Right hindlimb (tissue), 1 donor: Measurements from ENCODE around the gene DNM2.
"Not testable (repeated sequence)": the region's sequence is repeated elsewhere in the genome, so short reads cannot be mapped to it uniquely, and the experiment has no call there.

Experiments used
- DNase-seq: peaks from one replicate; pipeline ENCODE4 v3.0.0-alpha.2; 2018

Gene DNM2

DNA sequence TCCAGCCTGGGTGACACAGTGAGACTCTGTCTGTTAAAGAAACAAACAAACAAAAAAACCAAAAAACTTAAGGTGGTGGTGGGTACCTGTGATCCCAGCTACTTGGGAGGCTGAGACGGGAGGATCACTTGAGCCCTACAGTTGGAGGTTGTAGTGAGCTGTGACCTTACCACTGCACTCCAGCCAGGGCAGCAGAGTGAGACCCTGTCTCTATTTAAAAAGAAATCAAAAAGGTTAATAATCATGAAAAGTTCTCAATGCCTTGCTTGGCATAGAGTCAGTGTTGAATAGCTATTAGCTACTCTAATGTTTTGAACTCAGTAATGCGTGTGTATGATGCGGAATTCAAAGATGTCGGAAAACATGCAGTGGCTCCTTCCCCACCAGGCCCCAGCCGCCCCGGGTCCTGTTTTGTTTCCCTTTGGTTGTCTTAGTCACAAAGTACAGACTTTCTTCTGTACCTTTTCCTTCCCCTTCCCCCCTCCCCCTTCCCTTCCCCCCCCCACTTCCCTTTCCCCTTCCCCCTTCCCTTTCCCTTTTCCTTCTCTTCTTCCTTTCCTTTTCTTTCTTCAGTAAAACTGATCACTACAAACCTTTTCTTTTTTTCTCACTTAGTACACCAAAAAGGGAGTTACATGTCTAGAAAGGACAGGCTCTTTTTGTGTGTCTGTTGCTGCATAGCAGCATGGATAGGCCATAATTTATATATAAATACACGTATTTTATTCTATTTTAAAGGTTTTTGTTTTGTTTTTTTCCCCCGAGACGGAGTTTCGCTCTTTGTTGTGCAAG, 35.2 kb downstream of the DNM2 start:
- no peak for DNase-seq

DNA sequence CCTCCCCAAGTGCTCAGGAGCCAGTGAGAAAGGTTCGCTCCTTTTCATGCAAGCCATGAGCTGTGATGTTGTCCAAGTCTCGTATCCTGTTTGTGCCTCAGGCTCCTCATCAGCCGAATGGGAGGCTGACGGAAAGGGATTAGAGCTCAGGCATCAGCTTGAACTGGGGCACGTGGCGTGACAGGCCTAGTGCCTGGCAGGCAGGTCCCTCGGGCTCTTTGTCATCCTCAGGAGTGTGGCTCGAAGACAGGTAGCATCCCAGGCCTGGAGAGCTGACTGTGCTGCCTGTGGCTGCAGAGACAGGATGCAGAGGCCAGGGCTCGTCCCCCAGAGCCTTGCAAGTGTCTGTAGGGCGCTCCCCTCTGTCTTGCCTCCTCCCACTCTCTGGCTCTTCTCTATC, 38.5 kb downstream of the DNM2 start:
- DNase-seq = no peak

DNA sequence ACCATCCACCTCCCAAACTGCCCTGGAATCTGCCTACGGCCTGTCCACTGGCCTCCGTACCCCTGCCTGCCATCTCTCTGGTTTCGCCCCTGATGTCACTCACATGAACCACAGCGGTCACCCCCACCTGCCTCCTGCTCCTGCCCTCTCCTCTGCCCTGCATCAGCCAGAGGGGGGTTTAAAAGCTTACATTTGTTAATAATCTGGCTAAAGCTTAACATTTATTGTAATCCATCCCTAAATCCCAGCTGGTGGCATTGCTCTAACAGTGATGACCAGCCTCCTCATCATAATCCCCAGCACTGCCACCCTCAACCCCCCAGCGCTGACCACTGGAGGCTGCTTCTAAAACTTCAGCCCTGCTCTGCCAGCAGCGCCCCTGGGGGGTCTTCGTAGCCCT, 38.9 kb downstream of the DNM2 start:
- DNase-seq = no peak

DNA sequence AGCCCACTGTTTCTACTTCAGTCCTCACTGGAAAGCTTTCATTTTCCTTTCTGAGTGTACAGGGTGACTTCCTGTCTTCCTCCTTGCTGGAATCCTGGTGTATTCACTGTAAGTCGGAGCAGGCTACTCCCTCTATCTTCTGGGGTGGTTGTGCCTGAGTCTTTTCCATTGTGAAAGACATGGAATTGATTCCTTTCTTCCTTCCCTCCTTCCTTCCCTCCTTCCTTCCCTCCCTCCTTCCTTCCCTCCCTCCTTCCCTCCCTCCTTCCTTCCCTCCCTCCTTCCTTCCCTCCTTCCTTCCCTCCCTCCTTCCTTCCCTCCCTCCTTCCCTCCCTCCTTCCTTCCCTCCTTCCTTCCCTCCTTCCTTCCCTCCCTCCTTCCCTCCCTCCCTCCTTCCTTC, 40.2 kb downstream of the DNM2 start:
- not testable (repeated sequence) for DNase-seq

DNA sequence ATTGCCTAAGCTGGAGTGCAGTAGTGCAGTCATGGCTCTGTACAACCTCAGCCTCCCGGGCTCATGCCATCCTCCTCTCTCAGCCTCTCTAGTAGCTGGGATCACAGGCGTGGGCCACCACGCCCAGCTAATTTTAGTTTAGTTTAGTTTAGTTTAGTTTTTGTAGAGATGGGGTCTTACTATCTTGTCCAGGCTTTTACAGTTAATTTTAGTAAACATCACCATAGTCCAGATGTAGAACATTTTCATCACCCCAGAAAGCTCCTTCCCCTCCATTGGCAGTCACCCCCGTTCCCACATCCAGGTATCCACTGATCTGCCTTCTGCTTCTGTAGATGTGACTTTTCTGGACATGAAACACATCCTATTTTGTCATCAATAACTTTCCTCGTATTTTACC, 41.1 kb downstream of the DNM2 start:
- no peak for DNase-seq

DNA sequence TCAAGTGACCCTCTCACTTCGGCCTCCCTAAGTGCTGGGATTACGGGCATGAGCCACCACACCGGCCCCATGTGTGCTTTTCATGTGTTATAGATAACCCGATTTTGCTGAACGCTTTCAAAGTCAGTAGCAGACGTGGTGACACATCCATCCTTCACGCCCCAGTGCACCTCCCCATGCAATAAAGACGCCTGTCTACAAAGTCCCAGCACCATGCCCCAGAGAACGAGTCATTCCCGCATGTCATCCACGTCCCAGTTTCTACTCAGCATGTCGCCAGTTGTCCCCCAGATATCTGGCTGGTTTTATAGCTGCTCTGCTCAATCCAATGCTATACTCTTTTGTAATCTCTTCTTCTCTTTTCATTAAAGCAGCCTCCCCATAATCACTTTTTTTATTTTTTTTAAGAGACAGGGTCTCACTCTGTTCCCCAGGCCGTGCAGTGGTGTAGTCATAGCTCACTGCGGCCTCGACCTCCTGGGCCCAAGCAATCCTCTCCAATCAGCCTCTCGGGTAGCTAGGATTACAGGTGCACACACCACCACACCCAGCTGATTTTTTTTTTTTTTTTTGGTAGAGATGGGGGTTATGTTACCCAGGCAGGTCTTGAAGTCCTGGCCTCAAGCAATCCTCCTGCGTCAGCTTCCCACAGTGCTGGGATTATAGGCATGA, 42.5 kb downstream of the DNM2 start:
- DNase-seq = no peak

DNA sequence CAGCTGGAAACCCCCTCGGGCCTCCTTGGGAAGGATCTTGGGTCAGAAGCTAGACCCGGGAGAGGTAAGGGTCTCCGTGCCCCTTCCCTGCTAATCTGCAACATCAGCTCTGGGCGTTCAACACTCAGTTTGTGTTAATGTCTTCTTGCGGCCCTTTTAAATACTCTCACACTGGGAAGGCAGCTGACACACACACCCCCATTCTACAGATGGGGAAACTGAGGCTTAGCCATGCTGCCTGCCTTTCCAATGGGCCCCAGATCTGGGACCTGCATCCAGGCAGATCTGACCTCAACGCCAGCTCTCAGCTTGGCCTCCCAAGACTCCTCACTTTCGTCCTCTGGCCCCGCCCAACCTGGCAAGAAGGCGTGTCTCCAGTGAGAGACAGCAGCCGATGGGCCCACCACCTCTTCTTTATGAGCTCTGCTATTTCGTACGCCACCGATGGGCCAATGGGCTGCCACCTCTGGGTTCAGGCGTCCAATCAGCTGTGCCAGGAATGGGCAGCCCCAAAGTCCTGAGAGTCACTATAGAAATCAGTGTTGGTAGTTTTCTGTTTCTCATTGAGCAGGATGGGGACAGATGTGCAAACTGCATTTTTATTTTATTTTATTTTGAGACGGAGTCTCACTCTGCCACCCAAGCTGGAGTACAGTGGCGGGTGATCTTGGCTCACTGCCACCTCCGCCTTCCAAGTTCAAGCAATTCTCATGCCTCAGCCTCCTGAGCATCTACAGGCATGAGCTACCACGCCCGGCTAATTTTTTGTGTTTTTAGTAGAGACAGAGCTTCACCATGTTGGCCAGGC, 43.8 kb downstream of the DNM2 start:
- DNase-seq = no peak

DNA sequence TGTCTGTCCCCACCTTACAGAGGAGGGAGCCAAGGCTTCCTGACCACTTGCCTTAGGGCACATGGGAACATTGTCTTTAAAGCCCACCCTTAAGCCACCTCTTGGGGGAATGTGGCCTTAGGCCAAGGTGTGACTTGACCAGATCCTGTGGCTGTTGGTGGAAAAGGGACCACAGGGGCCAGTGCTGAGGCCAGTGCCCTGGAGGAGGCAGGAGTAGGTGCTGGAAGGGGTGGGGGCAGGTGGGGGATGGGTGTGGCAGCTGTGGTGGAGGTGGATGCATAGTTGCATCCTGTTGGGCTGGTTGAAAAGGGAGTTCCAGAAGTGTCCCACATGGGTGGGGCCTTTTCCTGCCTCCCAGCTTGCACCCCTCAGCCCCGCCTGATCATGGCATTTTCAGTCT, 44.8 kb downstream of the DNM2 start:
- DNase-seq = no peak

DNA sequence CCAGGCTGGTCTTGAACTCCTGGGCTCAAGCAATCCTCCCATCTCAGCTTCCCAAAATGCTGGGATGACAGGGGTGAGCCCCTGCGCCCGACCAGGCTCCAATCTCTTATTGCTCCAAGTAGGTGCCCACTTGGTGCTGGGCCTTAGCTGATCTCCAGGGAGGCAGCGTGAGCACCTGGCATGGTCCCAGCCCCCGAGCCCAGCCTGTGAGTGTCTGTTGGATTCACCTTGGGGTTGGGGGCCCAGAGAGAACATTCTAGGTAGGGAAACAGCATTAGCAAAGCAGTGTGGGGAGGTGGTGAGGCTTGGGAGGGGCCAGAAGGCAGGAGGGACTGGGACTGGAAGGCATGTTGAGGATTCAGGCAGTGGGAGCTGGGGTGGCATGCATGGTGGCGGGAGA, 45.5 kb downstream of the DNM2 start:
- no peak for DNase-seq

DNA sequence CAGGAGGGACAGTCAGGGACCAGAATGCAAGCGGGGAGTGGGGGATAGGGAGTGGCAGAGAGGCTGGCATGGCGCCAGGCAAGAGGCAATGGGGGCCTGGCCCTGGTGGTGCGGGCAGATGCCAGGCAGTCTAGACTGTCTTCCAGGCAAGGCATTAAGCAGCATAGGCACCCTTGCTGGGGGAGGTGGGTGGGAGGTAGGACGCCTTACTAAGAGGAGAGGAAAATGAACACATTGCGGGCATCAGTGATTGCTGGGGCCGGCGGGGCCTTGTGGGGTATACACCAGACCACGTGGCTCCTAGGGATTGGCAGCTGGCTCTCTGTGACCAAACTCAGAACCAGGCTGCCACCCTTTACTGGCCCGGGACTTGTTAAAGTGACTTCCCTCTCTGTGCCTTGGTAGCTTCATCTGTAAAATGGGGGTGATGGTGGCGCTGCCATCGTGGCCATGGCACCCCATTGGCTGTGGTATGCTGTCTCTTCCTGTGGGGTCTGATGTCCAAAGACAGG, 46.0 kb downstream of the DNM2 start:
- DNase-seq = no peak

DNA sequence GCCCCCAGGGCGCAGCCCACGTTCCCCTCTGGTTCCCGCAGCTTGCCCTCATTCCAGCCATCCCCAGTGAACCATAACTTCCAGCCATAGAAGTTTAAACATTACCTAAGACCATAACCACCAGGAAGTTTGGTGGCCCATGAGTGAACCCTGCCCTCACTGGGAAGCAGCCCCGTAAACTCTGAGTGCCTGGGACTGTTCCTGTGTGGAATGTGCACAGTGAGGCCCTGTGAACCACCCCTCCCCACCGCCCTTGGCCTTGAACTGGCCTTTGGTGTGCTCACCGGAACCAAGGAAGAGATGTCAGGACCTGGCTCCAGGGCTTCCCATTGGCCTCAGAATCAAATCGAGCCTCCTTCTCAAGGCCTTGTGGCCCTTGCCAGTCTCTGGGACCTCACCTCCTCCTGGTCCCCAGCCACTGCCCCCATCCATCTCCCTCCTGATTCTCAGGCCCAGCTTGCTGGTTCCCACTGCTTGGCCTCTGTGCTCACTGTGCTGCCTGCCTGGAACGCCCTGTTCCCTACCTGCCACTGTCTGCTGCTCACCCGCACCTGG, 46.5 kb downstream of the DNM2 start:
- DNase-seq = no peak

DNA sequence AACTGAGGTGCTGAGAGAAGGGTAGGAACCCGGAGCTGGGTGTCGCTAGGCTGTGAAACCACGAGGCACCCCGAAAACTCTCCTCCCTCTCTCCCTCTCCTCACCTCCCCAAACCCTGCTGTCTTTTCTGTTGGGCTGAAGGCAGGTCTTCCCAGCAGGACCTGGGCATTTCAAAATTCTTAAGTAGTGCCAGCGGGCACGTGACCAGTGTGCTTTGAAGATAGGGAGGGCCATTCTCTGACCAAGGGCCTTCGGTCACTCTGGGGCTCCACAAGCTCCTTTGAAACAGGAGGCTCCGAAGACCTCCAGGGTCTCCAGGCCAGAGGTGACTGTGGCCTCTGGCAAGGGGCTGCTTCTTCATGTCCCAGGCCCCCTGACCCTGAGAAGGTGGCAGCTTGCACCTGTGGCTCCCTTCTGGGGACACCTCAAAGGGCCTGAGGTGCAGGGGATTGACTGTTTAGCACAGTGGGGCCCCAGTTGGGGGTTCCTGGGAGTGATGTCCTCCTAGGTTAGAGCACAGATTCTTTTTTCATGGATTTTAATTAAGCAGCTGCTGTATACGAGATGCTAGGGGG, 48.3 kb downstream of the DNM2 start:
- no peak for DNase-seq

DNA sequence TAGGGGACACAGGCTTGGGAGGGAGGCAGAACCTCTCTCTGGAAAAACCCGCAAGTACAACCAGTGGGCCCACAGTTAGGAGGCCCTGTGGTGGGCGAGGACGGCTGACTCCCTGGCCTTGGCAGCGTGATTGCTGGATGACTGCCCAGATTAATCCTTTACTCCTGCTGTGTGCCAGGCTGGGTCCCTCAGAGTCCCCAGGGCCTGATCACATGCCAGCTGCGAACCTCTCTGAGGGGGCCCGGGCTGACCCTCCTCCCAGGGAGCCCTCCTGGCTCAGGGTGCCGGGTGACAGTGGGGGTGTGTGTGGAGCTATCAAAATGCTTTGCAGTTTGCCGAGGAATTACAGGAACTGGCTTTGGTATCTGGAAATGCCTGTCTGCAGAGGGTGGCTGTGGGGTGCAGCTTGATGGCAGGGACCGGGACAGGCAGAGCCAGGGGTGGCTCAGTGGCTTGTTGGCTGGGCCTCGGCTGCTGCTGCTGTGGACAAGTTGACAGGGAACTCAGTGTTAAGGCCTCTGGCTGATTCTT, 48.9 kb downstream of the DNM2 start:
- DNase-seq = no peak

DNA sequence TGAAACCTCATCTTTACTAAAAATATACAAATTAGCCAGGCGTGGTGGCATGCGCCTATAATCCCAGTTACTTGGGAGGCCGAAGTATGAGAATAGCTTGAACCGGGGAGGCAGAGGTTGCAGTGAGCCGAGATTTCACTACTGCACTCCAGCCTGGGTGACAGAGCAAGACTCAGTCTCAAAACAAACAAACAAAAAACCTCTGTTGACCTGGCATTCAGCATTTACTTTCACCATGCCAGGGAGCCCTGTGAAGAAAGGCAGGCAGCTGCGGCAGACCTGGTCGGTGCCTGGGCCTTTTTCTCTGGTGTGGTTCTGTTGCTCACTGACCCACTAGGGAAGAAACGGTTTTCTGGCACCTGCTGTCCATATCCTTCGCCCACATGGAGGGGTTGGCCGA, 49.8 kb downstream of the DNM2 start:
- DNase-seq = no peak

DNA sequence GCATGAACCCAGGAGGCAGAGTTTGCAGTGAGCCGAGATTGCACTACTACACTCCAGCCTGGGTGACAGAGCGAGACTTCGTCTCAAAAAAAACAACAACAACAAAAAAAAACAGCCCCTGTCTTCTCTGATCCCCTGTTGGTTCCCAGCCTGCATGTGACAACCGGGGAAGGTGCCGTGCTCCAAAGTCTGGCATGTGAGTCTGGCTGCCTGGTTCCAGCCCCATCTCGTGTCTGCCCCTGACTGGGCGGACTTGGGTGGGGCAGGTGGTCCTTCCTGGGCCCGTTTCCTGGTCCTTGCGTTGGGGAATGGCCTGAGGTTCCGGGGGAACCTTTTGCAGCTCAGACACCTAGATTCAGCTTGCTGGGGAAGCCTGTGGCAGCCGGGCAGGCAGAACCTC, 50.5 kb downstream of the DNM2 start:
- no peak for DNase-seq

DNA sequence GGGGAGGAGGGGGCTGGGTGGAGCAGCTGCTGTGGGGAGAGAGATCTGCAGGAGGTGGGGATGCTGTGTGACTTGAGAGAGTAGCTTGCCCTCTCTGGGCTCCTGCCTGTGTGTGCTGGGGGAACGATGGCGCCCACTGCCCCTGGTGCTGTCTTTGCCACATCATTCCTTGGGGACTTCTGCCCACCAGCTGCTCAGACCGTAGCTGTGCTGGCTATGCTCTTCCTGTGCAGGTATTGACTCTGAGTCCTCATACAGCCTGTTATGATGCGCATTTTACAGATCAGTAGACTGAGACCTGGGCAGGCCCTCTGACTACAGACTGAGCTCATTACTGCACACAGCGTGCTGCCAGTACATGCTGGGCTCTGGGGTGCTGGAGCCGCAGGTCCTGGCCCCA, 51.1 kb downstream of the DNM2 start:
- no peak for DNase-seq

DNA sequence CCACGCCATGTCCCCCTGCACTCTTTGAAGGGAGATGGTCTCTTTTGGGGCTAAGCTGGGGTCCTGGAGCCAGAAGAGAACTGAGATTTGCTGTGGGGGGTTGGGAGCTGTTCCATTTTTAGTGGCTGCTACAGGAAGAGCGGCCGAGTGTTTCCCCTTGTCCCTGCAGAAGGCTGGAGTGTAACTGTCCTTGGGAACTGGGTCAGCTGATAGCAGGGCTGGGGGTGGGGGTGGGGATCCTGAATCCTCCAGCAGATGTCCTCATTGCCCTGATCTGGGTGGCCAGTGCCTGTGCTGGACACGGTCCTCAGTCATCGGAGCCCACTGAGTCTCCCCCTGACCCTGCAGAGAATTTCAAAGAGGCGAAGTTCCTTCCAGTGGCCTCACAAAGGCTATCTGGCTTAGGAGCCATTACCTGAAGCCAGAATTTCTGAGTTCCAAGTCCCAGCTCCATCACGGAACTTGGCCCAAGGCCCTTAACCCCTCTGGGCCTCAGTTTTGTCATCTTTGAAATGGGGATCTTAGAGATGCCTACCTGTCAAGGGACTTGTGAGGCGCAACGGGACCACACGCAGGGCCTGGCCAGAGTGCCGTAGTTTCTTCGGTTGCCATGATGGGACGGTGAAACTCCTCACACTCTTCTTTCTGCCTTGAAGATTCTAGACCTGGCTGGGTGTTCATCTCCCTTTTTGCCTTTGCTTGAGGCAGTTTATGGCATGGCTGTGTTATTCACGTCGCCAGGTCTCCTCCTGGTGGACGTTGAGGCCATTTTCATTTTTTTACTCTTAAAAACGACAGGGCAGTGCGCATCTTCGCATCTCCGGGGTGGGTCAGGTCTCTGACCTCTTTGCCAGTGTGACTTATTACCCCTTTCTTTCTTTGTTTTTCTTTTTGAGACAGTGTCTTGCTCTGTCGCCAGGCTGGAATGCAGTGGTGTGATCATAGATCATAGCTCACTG, 51.9 kb downstream of the DNM2 start:
- peak; percentile 71 for DNase-seq

DNA sequence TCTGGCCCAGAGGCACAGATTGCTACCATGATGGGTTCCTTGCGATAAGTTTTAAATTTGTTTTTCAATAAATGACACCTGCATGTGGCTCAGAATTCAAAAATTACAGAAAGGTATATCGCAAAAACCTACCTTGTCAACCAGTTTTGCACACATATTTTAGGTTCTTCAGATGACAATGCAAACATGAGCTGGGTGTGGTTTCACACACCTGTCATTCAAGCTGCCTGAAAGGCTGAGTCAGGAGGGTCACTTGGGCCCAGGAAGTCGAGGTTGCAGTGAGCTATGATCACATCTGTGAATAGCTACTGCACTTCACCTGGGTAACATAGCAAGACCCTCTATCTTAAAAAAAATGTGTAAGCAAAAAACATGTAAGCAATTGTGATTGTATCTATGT, 56.1 kb downstream of the DNM2 start:
- no peak for DNase-seq

DNA sequence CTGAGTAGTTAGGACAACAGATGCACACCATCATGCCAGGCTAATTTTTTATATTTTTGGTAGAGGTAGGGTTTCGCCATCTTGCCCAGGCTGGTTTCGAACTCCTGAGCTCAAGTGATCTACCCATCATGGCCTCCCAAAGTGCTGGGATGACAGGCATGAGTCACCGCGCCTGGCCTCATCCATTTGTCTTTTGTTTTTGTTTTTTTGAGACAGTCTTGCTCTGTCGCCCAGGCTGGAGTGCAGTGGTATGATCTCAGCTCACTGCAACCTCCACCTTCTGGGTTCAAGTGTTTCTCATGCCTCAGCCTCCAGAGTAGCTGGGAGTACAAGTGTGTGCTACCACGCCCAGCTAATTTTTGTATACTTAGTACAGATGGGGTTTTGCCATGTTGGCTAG, 57.0 kb downstream of the DNM2 start:
- no peak for DNase-seq

DNA sequence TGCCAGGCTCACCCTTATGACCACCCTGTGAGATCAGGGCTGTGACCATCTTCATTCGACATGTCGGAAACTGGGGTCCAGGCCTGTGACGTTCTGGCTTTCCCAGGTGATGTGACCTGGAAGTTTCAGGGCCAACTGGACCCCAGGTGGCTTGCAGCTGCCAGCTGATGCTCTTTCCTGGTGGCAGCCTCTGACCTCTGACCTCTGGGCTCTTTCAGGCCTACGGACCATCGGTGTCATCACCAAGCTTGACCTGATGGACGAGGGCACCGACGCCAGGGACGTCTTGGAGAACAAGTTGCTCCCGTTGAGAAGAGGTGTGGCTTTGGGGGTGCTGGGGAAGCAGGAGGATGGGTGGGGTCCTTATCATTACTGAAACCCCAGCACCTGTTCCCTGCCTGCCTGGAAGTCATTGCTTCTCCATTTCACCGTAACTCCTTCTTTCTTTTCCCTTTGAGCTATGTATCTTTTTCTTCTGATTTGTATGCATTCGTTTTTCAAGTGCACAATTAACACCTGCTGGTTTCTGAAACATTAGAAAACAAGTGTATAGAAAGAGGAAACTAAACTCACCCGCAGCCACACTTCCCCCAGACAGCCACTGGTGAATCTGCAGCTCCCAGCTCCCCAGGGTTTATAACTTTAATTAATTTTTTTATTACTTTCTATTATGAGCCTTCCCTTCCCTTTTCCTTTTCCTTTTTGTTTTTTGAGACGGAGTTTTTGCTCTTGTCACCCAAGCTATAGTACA, 59.2 kb downstream of the DNM2 start:
- no peak for DNase-seq

DNA sequence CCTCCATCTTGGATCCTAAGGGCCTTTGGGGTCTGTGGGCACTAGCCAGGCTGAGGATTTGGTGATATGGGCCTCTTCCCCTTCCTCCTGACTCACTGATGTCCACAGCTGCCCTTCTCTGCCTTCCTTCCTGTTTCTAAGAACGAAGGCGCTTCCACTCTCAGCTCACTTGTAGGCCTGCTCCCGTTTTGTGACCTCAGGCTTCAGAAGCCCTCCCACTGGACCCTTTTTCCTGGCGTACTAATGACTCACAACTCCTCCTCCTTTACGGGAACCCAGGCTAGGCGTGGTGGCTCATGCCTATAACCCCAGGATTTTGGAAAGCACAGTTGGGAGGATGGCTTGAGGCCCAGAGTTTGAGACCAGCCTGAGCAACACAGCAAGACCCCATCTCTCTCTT, 62.5 kb downstream of the DNM2 start:
- no peak for DNase-seq
